NCI-H2107 treated with DMSO at 0.1 percent for 48 hours (cell line): ENCODE results near the gene EGFR.

Experiments
- DNase-seq: peaks from one replicate; lab custom pipeline; 2025; ENCODE audit not compliant: unreplicated experiment; lab: John Stamatoyannopoulos, UW

Gene EGFR

GRCh38 chr7:55185941-55186609, 167.3 kb downstream of the EGFR start:
- no peak for DNase-seq

DNA sequence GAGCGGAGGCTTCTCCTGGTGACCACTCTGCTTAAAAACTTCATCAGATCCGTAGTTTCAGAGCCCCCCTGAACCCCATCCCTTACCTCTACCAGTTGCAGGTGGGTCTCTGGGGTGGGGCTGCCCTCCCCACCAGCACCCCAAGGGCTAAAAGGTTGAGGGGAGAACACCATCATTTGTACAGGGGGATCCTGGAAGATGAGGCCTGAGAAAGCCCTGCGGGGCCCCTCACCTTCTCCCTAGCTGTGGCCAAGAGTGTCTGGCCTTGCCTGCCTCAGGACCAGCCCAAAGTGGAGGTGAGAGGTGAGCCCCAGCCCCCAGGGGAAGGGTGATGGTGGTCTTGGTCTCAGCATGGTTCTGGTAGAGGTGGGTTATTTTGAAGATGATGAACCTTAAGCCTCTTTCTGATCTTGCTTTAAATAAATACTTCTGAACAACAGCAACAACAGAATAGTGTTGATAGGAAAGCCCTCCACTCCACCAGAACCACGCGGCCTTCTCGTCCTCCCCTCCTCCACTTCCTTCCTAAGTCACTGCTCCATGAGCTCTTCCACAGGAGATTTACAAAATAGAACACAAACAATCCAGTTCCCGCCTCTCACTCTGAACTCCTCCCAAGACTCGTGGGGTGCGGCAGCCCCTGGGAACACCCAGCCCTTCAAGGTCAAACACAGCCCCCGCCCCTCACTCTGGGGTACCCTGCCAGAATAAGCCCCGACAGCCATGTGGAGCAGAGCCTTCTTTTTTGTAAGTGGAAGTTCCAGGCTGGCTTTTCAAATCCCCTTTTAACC, 169.1 kb downstream of the EGFR start:
- no peak for DNase-seq

DNA sequence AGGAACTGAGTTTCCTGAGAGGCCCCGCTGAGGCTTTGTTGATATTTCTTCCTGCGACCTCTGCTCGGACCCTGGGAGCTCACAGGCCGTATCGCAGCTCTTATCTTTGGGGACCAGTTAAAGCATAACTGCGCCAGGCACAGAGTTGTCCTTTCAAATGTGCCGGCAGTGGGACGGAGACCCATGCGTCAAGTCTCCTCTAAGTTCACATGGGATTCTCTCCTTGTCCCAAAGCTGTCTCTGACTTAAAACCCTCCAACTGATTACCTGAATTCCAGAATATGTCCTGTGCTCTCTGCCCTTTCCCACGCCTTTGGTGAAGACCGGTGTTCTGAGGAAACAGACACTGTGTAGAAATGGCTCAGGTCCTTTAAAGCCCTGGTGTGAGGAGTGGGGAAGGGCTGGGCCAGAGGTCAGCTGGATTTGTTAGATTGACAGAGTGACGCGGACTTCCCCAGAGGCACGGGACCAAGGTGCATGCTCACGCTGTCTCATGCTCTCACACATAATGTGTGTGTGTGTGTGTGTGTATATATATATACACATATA, 169.8 kb downstream of the EGFR start:
- no peak for DNase-seq

- DNase-seq: peak; percentile 18
Measured at GRCh38 chr7:55189146-55189766, 170.4 kb downstream of the EGFR start.

DNA sequence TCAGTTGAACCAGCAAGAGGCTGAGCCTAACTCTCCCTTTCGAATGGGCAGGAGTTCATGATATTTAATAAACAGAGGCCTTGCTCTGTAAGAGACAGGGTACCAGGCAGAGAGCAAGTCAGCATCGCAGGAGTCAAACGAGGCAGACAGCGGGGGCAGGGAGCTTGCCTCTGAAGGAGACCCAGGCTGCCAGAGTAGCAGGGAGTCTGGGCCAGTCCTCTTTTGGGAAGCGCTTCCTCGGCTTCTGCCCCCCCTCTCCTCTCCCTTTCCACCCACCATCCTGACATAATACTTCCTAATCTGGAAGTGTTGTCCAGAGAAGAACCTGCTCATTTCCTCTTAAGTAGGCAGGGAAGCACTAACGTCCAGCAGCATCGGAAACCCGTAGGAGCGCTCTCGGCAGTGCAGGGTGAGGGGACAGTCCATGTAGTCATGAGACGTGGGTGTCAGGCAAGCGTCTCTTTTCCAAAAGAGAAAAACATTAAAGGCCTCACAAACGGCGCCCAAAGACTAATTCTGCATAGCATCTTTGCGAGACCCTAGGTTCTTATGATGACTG, 171.1 kb downstream of the EGFR start:
- DNase-seq: no peak

- no peak for DNase-seq
Measured at GRCh38 chr7:55190511-55191160, 171.8 kb downstream of the EGFR start.

- no peak for DNase-seq
Measured at GRCh38 chr7:55191161-55191925, 172.5 kb downstream of the EGFR start.

GRCh38 chr7:55191926-55192692, 173.3 kb downstream of the EGFR start:
- DNase-seq: no peak

DNA sequence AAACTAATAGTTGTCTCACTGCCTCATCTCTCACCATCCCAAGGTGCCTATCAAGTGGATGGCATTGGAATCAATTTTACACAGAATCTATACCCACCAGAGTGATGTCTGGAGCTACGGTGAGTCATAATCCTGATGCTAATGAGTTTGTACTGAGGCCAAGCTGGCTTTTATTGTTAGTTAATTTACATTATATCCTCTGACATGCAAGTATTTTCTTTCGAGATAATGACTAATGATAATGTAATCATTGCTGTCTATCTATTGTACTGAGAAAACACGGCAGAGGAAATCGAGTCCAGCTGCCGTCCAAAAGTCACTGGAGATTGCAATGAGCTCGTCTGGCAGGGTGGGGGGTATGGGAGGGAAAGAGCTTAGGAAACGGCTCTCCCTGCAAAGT, 173.9 kb downstream of the EGFR start:
- DNase-seq: no peak

GRCh38 chr7:55193245-55193644, 174.4 kb downstream of the EGFR start:
- DNase-seq: no peak

GRCh38 chr7:55194522-55194921, 175.7 kb downstream of the EGFR start:
- no peak for DNase-seq

- DNase-seq: no peak
Measured at GRCh38 chr7:55198634-55199392, 180.0 kb downstream of the EGFR start.

DNA sequence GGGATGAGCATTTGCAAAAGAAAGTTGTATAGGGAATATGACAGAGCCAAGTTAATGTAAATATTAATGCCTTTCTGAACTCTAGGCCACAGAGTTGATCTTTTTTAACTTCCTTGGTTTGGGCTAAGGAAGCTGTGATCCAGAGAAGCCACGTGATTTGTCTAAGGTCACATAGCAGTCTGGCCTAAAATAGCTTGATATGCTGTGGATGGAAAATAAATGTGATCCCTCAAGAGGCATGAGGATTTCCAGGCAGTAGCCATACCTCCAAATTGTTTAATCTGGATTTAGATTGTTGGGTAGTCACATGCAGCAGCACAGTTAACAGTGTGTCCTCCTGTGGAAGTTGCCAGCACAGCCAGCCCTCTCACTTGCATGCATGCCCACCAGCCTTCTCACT, 180.6 kb downstream of the EGFR start:
- no peak for DNase-seq

DNA sequence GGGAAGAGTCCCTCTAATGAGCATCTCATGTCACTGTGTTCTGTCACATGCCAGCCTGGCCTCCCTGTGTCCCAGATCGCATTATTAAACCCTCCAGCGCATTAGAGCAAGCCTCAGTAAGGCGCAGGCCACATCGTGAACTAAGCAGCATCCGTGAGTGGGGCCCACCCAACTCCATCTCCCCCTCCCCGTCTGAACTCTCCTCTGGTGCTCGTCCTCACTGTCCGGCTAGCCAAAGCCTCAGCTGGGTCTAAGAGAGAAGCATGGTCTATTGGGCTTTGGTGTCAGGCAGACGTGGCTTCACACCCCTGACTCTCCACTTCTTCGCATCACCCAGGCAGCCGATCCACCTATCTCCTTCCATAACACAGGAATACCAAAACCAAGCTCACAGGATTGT, 181.6 kb downstream of the EGFR start:
- no peak for DNase-seq

GRCh38 chr7:55202150-55202913, 183.5 kb downstream of the EGFR start:
- DNase-seq: no peak

DNA sequence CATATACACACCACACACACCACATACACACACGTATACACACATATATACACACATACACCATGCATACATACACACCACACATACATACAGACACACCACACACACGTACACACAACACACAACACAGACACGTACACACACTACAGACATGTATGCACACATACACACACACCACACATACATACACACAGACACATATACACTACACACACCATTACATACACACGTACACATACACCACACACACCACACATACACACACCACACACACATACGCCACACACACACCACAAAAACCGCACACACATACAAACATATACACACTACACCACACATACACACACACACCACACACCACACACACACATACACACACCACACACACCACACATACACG, 184.5 kb downstream of the EGFR start:
- DNase-seq: no peak

GRCh38 chr7:55205124-55205955, 186.5 kb downstream of the EGFR start:
- no peak for DNase-seq
